GM19468 (cell line): ENCODE results near the gene ARL5C.

ENCODE experiments used
- ATAC-seq: cut with Tn5 transposase; IDR thresholded peaks from one replicate; pipeline ENCODE4 v1.9.1; 2021; ENCODE audit warnings: mild to moderate bottlenecking, moderate library complexity, moderate number of reproducible peaks; ENCODE audit not compliant: unreplicated experiment; ENCODE audit errors: extremely low read depth

ARL5C gene

DNA sequence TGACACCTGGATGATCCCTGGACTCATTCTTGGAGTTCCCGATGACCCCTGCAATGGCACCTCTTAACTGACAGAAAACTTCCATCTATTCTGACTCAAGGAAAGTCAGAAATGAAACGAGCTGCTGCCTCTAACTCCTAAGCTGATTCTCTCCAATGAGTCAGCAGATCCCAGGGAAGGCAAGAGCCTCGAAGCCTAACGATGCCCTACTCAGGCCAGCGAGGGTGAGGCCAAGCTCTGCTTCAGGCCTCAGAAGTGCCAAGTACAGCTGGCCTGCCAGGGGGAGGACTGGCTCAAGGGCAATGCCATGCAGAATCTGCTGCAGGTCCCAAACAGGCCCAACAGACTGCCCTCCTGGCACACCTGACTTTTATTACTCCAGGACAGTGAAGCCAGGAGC lies 50.8 kb downstream of the ARL5C start:
- no peak for ATAC-seq

GRCh38 chr17:39114723-39115122 lies 51.2 kb downstream of the ARL5C start:
- ATAC-seq, result no peak

- ATAC-seq, result no peak
Observed at GRCh38 chr17:39113871-39114270, 52.1 kb downstream of the ARL5C start.

- ATAC-seq, result no peak
Observed at GRCh38 chr17:39110435-39111136, 55.4 kb downstream of the ARL5C start.

- no peak for ATAC-seq
Observed at GRCh38 chr17:39108461-39109375, 57.2 kb downstream of the ARL5C start.

DNA sequence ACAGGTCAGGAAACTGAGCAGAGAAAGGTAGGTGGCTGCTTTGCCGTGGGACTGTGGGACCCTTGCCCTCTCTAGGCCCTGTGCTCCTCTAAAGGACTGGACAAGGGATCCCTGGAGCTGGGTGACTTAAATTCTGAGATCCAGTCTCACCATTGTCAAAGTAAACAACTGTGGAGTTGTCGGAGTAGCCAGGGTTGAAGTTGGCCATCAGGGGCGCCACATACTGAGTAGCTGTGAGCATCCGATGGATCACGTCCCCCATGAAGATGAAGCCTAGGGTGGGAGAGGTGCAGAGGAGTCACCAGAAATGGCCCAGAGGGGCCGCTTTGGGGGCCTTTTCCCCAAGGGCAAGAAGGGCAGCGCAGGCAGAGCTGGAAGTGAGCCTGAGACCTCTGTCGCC lies 58.0 kb downstream of the ARL5C start:
- no peak for ATAC-seq

DNA sequence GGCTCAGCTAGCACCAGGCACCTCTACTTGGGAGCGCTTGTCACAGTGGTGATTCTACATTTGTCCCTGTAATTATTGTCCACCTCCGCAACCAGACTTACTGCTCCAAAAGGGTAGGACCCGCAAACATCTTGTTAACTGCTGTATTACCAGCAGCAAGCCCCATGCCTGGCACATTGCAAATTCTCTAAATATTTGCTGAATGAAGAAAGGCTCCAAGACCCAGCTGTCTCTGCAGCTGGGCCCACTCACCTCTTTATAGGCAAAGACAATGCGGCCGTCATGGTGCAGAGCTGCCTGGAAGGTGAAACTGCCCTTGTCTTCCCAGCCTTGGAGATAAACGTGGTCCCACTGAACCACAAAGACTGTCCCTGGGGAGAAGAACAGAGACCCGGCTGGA lies 58.8 kb downstream of the ARL5C start:
- ATAC-seq, result no peak
